Natural killer cell treated with Interleukin-12 subunit alpha and Interleukin-12 subunit beta and Interleukin-15 and Interleukin-18, amount 100 ng/mL, for 72 hours (primary cell): Measurements from ENCODE around the gene POU3F3. TPM values are rescaled to one million over a fixed set of nuclear protein-coding genes. Genes with fewer than 3 reads are reported as not detected.

ENCODE experiments used
- ATAC-seq, 2 donors: fragments of 150-1000 bp; cut with Tn5 transposase in 1 of 2; sonication (Bioruptor Pico), chemical (Tn5 transposase) in 1 of 2; 2 replicates each; pipeline ENCODE4 v1.10.0; 2021
- DNase-seq: peaks from one replicate; pipeline ENCODE4 v3.0.0; 2022; ENCODE audit warnings: low spot score
- H3K27ac Mint-ChIP-seq, 2 donors: 1 replicate in 1 of 2; 2 replicates in 1 of 2; pipeline ENCODE4 v1.8.0; 2022; ENCODE audit warnings: mixed read lengths in 2 of 2, mild to moderate bottlenecking in 1 of 2, moderate library complexity in 1 of 2
- H3K27me3 Mint-ChIP-seq, 2 donors: 1 replicate in 1 of 2; 2 replicates in 1 of 2; pipeline ENCODE4 v1.8.0; 2022; ENCODE audit warnings: mixed read lengths in 2 of 2
- H3K36me3 Mint-ChIP-seq: one replicate; pipeline ENCODE4 v1.8.0; 2022; ENCODE audit warnings: mixed read lengths
- H3K4me1 Mint-ChIP-seq, 2 donors: 1 replicate in 1 of 2; 2 replicates in 1 of 2; pipeline ENCODE4 v1.8.0; 2022; ENCODE audit warnings: low read depth in 2 of 2, mixed read lengths in 2 of 2, mild to moderate bottlenecking in 1 of 2
- H3K4me3 Mint-ChIP-seq: one replicate; pipeline ENCODE4 v1.8.0; 2022; ENCODE audit warnings: mixed read lengths
- H3K9me3 Mint-ChIP-seq: 2 replicates; pipeline ENCODE4 v1.8.0; 2022; ENCODE audit warnings: mixed read lengths
- total RNA-seq, 2 donors: library from RNA; stranded (reverse); gene quantifications; one replicate each; pipeline ENCODE4 v1.2.3, GENCODE V29; 2022

The POU3F3 gene
- total RNA-seq, 2 donors from 2014 or later = not detected

- no peak overlapping the region for H3K4me3 Mint-ChIP-seq
- no peak overlapping the region for H3K27ac Mint-ChIP-seq
- H3K4me1 Mint-ChIP-seq = peaks cover 6 to 18% of the 10 kb centered on the region in 2 donors
- H3K9me3 Mint-ChIP-seq = peaks cover 5% of the 10 kb centered on the region
- ATAC-seq (no peak), DNase-seq (no peak)
- peaks cover 63 to 85% of the 10 kb centered on the region in 2 donors for H3K27me3 Mint-ChIP-seq
- peaks cover 9% of the 10 kb centered on the region for H3K36me3 Mint-ChIP-seq
These were observed 7.6 kb downstream of the POU3F3 start for GRCh38 chr2:104861351-104862057.

DNA sequence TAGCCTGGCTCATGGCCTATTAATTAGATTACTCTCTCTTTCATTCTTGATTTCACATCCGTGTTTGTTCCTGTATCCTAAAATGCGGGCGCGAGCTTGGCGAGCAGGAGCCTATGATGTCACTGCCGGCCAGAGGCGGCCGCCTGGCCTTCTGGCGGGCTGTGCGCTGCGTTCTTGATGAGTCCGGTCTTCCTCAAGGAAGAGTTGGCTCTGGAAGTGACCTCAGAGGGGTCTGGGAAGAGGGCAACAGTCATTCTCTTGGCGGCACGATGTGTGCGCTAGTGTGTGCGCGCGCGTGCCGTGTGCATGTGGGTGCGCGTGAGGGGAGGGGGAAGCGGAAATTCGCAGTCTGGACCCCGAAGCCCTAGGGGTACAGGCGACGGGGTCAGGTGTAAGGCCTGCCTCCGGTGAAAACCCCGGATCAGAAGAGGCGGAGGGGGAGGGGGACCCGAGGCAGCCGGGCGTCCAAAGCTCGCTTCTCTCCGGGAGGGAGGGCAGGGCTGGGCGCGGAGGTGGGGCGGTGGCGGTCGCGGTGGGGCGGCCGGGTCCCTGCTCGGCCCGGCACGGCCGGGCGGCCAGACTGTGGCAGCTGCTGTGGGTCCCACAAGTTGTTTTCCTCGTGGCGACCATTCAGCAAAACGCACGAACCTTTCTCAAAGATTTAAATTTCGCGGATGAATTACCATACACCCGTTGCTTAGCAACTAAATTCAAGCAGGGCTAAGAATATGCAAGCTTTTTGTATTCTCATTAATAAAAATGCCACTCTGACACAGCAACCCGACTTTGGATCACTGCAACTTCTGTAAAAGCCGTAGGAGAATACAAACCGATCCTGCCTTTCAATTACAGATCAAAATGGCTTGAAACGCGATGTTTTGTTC lies 8.4 kb downstream of the POU3F3 start:
- no peak overlapping the region for H3K4me3 Mint-ChIP-seq
- no peak for DNase-seq
- H3K9me3 Mint-ChIP-seq = peaks cover 5% of the 10 kb centered on the region
- H3K36me3 Mint-ChIP-seq = peaks cover 9% of the 10 kb centered on the region
- ATAC-seq = no peak
- H3K27me3 Mint-ChIP-seq = peaks cover 62 to 87% of the 10 kb centered on the region in 2 donors
- H3K27ac Mint-ChIP-seq = no peak overlapping the region
- H3K4me1 Mint-ChIP-seq = peaks cover 4 to 14% of the 10 kb centered on the region in 2 donors

DNA sequence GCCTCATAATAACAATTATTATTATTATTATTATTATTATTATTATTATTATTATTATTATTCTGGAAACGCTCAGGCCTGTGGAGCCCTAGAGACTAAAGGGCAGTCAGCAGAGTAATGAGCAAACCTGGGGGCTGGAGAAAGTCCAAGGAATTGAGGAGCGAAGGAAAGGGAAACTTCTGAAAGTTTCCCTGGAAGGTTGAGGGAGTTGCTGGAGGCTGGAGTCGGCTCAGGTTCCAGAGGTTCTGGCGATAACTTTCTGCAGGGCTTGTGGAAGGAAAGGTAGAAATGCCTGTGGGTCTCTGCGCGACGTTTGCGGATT lies 9.2 kb downstream of the POU3F3 start:
- no peak overlapping the region for H3K27ac Mint-ChIP-seq
- no peak overlapping the region for H3K4me3 Mint-ChIP-seq
- H3K27me3 Mint-ChIP-seq = peaks cover 61 to 84% of the 10 kb centered on the region in 2 donors
- H3K36me3 Mint-ChIP-seq = peaks cover 8% of the 10 kb centered on the region
- peaks cover 5% of the 10 kb centered on the region for H3K9me3 Mint-ChIP-seq
- DNase-seq = no peak
- H3K4me1 Mint-ChIP-seq = peaks cover 0 to 11% of the 10 kb centered on the region in 2 donors
- no peak for ATAC-seq

DNA sequence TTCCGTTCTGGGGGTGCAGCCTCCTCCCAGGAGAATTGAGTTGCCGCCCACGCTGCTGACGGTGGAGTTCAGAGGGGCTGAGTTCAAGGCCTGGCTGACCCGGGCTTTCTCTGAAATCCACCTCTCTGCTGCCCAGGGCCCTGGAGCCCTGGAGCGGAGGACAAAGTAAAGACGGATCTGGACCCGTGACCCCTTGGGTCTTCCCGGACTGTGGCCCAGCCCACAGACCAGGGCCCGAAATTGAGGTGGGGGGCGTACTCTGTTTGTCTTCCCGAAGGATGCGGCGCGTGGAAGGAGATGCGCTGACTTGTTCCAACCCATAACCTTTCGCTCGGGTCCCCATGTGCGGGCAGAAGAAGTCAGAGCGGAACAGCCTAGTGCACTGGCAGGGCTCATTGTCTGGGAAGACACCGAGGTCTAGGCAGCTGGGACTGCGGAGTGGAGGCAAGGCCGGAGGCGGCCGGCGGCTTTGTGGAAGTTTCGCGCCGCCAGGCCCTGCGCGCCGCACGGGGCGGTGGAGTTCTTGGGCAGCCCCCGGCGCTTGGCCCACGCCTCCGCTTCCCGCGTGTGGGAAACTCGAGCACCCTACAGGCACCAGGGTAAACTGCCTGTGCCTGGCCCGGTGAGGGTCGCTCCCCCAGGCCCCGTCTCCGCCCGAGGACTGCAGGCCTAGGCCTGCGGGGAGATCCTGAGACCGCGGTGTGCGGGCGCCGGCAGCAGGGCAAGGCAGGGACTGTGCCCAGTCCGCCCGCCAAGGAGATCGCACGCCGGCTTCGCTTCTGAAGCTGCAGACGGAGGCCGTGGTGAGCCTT lies 9.8 kb downstream of the POU3F3 start:
- Mint-ChIP-seq H3K9me3 (peaks cover 2% of the 10 kb centered on the region), H3K4me1 (peaks cover 0 to 9% of the 10 kb centered on the region in 2 donors), H3K27ac (no peak overlapping the region), H3K36me3 (peaks cover 4% of the 10 kb centered on the region), H3K27me3 (peaks cover 59 to 81% of the 10 kb centered on the region in 2 donors), H3K4me3 (no peak overlapping the region)
- no peak for DNase-seq
- ATAC-seq = peak; percentile 17 to 40

GRCh38 chr2:104864280-104865095 lies 10.6 kb downstream of the POU3F3 start:
- H3K36me3 Mint-ChIP-seq = peaks cover 4% of the 10 kb centered on the region
- DNase-seq (no peak), ATAC-seq (no peak)
- H3K4me3 Mint-ChIP-seq = no peak overlapping the region
- H3K9me3 Mint-ChIP-seq = peaks cover 2% of the 10 kb centered on the region
- no peak overlapping the region for H3K27ac Mint-ChIP-seq
- peaks cover 0 to 9% of the 10 kb centered on the region in 2 donors for H3K4me1 Mint-ChIP-seq
- peaks cover 52 to 72% of the 10 kb centered on the region in 2 donors for H3K27me3 Mint-ChIP-seq

GRCh38 chr2:104865096-104865470 lies 11.2 kb downstream of the POU3F3 start:
- Mint-ChIP-seq H3K27ac (no peak overlapping the region), H3K4me3 (no peak overlapping the region), H3K36me3 (peaks cover 4% of the 10 kb centered on the region), H3K4me1 (peaks cover 0 to 9% of the 10 kb centered on the region in 2 donors), H3K27me3 (peaks cover 47 to 66% of the 10 kb centered on the region in 2 donors), H3K9me3 (peaks cover 2% of the 10 kb centered on the region)
- no peak for DNase-seq
- no peak for ATAC-seq

DNA sequence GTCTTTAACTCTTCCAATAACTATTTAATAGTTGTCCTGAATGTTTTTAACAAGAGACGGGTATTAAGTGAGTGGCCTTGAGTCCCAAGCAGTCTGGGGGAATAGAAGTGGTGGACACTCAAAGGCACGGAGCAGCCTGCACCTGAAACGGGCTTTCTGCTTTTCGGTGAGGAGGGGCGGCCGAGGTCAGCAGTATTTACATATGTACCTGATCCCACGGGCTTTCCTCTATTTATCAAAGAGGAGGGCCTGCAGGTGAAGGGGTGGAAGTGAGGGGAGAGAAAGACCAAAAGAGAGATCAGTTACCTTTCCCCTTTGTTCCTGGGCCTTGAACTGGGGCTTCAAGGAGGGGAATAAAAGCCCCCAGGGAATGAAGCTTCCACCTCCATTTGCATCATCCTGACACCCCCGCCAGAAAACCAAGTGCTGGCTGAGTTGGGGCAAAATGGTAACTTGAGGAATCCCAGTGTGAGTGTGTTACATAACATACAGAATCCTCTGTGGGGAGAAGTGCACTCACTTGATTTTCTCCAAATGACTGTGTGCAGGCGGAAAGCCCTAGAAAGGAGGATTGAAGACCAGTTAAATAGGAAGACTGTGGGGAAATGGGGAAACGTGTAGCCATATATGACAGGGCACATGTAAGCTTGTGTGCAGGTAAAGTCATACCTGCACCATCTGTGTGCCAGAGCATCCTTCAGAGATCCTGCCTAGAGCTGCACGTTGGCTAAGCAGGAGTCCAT lies 12.4 kb downstream of the POU3F3 start:
- Mint-ChIP-seq H3K4me3 (no peak overlapping the region), H3K27me3 (peaks cover 51 to 69% of the 10 kb centered on the region in 2 donors), H3K4me1 (peaks cover 0 to 7% of the 10 kb centered on the region in 2 donors), H3K27ac (no peak overlapping the region), H3K36me3 (peaks cover 4% of the 10 kb centered on the region), H3K9me3 (peaks cover 2% of the 10 kb centered on the region)
- no peak for ATAC-seq
- no peak for DNase-seq

DNA sequence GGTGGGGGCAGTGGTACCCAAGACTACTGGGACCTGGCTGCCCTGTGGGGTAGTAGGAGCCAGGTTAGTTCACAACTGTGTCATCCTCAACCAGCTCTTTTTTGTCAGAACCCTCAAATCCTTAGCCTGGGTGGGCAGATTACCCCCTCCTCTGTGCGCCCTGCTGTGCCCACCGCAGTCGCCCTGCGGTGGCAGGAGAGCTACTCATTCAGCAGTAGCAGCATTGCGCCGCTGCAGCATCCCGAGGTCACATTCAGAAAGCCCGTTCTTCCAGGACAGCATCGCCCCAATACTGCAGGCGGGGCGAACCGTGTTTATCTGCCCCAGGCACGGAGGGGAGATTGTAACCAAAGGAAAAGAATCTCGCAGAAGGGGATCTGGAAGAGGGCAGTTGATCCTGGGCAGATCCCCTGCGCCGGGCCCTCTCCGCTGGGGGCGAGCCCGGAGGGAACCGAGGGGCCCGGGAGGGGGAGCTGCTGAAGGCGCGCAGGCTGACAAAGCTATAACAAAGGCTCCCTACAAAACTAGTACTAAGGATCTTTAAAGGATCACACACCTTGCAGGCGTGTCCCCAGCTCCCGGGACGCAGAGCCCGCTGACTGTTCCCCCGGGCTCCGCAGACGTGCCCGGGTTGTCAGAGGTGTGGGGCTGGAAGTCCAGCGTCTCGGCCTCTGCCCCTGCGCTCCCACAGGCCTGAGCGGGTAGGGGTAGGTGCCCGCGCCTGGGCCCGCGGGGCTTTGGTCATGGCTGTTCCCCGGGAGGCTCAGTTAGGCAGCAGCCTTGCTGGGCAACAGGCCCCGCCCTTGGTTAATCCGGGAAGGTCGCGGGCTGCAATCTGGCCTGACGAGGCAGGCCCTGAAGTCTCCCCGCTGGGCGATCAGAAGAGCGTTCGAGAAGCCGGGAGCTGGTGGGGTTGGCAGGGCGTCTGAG lies 13.2 kb downstream of the POU3F3 start:
- ATAC-seq (no peak), DNase-seq (no peak)
- Mint-ChIP-seq H3K27me3 (peaks cover 51 to 69% of the 10 kb centered on the region in 2 donors), H3K9me3 (no peaks in the 10 kb centered on the region), H3K4me1 (peaks cover 0 to 5% of the 10 kb centered on the region in 2 donors), H3K36me3 (peaks cover 4% of the 10 kb centered on the region), H3K4me3 (no peak overlapping the region), H3K27ac (no peak overlapping the region)

- H3K27ac Mint-ChIP-seq = no peak overlapping the region
- H3K4me1 Mint-ChIP-seq = peaks cover 0 to 6% of the 10 kb centered on the region in 2 donors
- no peaks in the 10 kb centered on the region for H3K9me3 Mint-ChIP-seq
- no peak for DNase-seq
- peaks cover 4% of the 10 kb centered on the region for H3K36me3 Mint-ChIP-seq
- no peak overlapping the region for H3K4me3 Mint-ChIP-seq
- peaks cover 50 to 68% of the 10 kb centered on the region in 2 donors for H3K27me3 Mint-ChIP-seq
- ATAC-seq = no peak
These were observed 14.0 kb downstream of the POU3F3 start for GRCh38 chr2:104867813-104868504.

- Mint-ChIP-seq H3K4me3 (no peak overlapping the region), H3K27ac (no peak overlapping the region), H3K4me1 (peaks cover 0 to 7% of the 10 kb centered on the region in 2 donors), H3K27me3 (peaks cover 46 to 64% of the 10 kb centered on the region in 2 donors), H3K9me3 (no peaks in the 10 kb centered on the region), H3K36me3 (peaks cover 4% of the 10 kb centered on the region)
- no peak for ATAC-seq
- DNase-seq = no peak
These were observed 14.6 kb downstream of the POU3F3 start for GRCh38 chr2:104868505-104868866.
